GM12878 (cell line): ENCODE measurements around the gene CDYL.

Experiments
- CHD1 ChIP-seq: IDR thresholded peaks from 2 replicates; pipeline ENCODE4 v1.6.1; 2012; ENCODE audit warnings: low read depth, low read length, improper control_type of control experiment
- CREB1 ChIP-seq: IDR thresholded peaks from 2 replicates; pipeline ENCODE4 v1.6.1; 2012; ENCODE audit warnings: low read depth, mild to moderate bottlenecking, inconsistent platforms
- EP300 ChIP-seq, 2 experiments: fragments of 150-350 bp in 1 of 2; IDR thresholded peaks; 2 replicates each; pipeline ENCODE4 v1.6.1; 2011 to 2012; ENCODE audit warnings: low read depth in 2 of 2, low read length in 2 of 2, borderline replicate concordance in 1 of 2, improper control_type of control experiment in 1 of 2, inconsistent platforms in 1 of 2; ENCODE audit not compliant: control insufficient read depth in 1 of 2
- EZH2 ChIP-seq: IDR thresholded peaks from 2 replicates; pipeline ENCODE4 v1.6.1; 2012; ENCODE audit warnings: low read depth, mild to moderate bottlenecking, control low read depth, inconsistent platforms, low read length, borderline replicate concordance; ENCODE audit not compliant: control insufficient read depth
- FOS ChIP-seq: IDR thresholded peaks from 3 replicates; pipeline ENCODE4 v1.6.1; 2011; ENCODE audit warnings: borderline replicate concordance; ENCODE audit not compliant: insufficient read length; ENCODE audit errors: extremely low read depth
- NBN ChIP-seq: fragments of 450-650 bp; IDR thresholded peaks from 2 replicates; pipeline ENCODE4 v1.6.1; 2016
- POLR2AphosphoS5 ChIP-seq: IDR thresholded peaks from 2 replicates; pipeline ENCODE4 v1.6.1; 2011; ENCODE audit warnings: mild to moderate bottlenecking, low read length, inconsistent platforms
- SP1 ChIP-seq: IDR thresholded peaks from one replicate; pipeline ENCODE4 v1.6.1; 2011; ENCODE audit warnings: low read depth, low read length
- SREBF2 ChIP-seq: IDR thresholded peaks from 2 replicates; pipeline ENCODE4 v1.6.1; 2012; ENCODE audit warnings: mild to moderate bottlenecking, low read length
- SUZ12 ChIP-seq: fragments of 200-600 bp; sonication (generic); IDR thresholded peaks from one replicate; pipeline ENCODE4 v1.6.1; 2018; ENCODE audit warnings: antibody characterized with exemption, mild to moderate bottlenecking; ENCODE audit not compliant: unreplicated experiment
- ZNF207 ChIP-seq: fragments of 450-650 bp; IDR thresholded peaks from 2 replicates; pipeline ENCODE4 v1.6.1; 2014; ENCODE audit warnings: antibody characterized with exemption, mild to moderate bottlenecking, borderline replicate concordance
- ZZZ3 ChIP-seq: IDR thresholded peaks from 2 replicates; pipeline ENCODE4 v1.6.1; 2011; ENCODE audit warnings: low read depth; ENCODE audit not compliant: control insufficient read depth, insufficient read length
- TF ChIP-seq, protein P1 (sequence below), 3 experiments: IDR thresholded peaks in 2 of 3; conservative IDR thresholded peaks in 1 of 3; 2 replicates each; pipeline ENCODE4 v1.5.1; 2011; ENCODE audit warnings: low read depth in 3 of 3, low read length in 3 of 3, mild to moderate bottlenecking in 3 of 3, control low read depth in 2 of 3, moderate library complexity in 2 of 3, inconsistent platforms in 1 of 3, mixed read lengths in 1 of 3; ENCODE audit not compliant: control insufficient read depth in 2 of 3, insufficient read depth in 1 of 3; ENCODE audit errors: extremely low read depth in 1 of 3
- TF ChIP-seq, protein P2 (sequence below): fragments of 450-650 bp; IDR thresholded peaks from 2 replicates; pipeline ENCODE4 v1.6.1; 2017; ENCODE audit warnings: mild to moderate bottlenecking

DNA sequence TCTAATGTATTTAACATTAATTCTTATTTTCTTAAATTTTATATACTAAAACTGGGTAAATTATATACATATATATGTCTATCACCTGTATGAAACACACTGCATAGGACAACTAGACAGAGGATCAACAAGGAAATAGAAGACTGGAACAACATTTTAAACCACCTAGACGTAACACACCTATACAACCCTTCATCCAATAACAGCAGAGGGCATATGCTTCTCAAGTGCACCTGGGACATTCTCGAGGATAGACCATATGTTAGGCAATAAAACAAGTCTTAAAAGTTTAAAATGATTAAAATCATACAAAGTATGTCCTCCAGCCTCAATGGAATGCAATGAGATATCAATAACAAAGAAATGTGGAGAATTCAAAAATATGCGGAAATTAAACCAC, 182.4 kb downstream of the CDYL start:
- TF ChIP-seq EP300 (IDR thresholded peaks at IDR 0.05; ENCODE audit: borderline replicate concordance in 1 of 2, control insufficient read depth in 1 of 2, low read depth in 2 of 2, low read length in 2 of 2) (no peak), CHD1 (no peak), SUZ12 (no peak), ZZZ3 (no peak), SREBF2 (no peak), FOS (no peak), EZH2 (no peak), CREB1 (no peak), SP1 (no peak), POLR2AphosphoS5 (no peak), ZNF207 (no peak), NBN (no peak)
- TF ChIP-seq, protein P1, sequence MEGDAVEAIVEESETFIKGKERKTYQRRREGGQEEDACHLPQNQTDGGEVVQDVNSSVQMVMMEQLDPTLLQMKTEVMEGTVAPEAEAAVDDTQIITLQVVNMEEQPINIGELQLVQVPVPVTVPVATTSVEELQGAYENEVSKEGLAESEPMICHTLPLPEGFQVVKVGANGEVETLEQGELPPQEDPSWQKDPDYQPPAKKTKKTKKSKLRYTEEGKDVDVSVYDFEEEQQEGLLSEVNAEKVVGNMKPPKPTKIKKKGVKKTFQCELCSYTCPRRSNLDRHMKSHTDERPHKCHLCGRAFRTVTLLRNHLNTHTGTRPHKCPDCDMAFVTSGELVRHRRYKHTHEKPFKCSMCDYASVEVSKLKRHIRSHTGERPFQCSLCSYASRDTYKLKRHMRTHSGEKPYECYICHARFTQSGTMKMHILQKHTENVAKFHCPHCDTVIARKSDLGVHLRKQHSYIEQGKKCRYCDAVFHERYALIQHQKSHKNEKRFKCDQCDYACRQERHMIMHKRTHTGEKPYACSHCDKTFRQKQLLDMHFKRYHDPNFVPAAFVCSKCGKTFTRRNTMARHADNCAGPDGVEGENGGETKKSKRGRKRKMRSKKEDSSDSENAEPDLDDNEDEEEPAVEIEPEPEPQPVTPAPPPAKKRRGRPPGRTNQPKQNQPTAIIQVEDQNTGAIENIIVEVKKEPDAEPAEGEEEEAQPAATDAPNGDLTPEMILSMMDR (IDR thresholded peaks at IDR 0.05 in 2 of 3, conservative IDR thresholded peaks at IDR 0.05 in 1 of 3; ENCODE audit: control insufficient read depth in 2 of 3, extremely low read depth in 1 of 3, insufficient read depth in 1 of 3, low read depth in 3 of 3, low read length in 3 of 3): no peak
- TF ChIP-seq, protein P2, sequence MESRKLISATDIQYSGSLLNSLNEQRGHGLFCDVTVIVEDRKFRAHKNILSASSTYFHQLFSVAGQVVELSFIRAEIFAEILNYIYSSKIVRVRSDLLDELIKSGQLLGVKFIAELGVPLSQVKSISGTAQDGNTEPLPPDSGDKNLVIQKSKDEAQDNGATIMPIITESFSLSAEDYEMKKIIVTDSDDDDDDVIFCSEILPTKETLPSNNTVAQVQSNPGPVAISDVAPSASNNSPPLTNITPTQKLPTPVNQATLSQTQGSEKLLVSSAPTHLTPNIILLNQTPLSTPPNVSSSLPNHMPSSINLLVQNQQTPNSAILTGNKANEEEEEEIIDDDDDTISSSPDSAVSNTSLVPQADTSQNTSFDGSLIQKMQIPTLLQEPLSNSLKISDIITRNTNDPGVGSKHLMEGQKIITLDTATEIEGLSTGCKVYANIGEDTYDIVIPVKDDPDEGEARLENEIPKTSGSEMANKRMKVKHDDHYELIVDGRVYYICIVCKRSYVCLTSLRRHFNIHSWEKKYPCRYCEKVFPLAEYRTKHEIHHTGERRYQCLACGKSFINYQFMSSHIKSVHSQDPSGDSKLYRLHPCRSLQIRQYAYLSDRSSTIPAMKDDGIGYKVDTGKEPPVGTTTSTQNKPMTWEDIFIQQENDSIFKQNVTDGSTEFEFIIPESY: no peak
